Epithelial cell of umbilical artery (primary cell): ENCODE results near the gene GNAI3. TPM values are rescaled to one million over a fixed set of nuclear protein-coding genes. Genes with fewer than 3 reads are reported as not detected.

Source experiments
- total RNA-seq: library from RNA; depleted of rRNA; stranded (reverse); fragments of >200 nt; gene quantifications from 2 replicates; pipeline ENCODE4 v1.2.3, GENCODE V29; 2014

GNAI3 gene
- 19.2 and 21.9 TPM in 2 replicates for total RNA-seq

GRCh38 chr1:109548321-109549267 lies at the start of gene GNAI3:
Gene GNAI3 (plus strand): TSS chr1:109548615. CDS start chr1:109548721, 106 bp downstream.

GRCh38 chr1:109509176-109510134 lies 39.0 kb upstream of the GNAI3 start, which contains the start of gene AMIGO1:
Gene AMIGO1 (minus strand): TSS chr1:109509727. CDS start chr1:109508912, 815 bp downstream.

DNA sequence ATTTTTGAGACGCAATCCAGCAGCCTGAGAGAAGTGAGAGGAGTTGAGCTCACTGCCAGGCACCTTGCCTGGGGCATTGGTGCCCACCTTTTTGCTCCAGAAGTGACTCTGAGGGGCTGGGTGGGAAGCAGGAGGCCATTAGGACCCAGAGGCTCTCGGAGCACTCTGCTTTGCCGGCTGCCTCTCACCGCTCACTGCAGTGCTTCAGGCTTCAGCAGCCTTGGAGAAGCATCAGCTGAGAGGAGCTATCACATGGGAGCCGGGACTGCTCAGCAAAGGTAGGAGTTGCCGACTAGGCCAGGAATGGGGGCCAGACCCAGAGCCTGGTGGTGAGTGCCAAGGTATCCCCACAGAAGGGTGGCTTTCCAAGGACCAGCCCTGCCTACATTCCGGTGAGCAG lies 8.7 kb upstream of the GNAI3 start, which contains the start of gene GPR61:
Gene GPR61 (plus strand): TSS at position 197 of the 400 bp plus-strand sequence. CDS start 3,151 bp downstream, outside the sequence.

DNA sequence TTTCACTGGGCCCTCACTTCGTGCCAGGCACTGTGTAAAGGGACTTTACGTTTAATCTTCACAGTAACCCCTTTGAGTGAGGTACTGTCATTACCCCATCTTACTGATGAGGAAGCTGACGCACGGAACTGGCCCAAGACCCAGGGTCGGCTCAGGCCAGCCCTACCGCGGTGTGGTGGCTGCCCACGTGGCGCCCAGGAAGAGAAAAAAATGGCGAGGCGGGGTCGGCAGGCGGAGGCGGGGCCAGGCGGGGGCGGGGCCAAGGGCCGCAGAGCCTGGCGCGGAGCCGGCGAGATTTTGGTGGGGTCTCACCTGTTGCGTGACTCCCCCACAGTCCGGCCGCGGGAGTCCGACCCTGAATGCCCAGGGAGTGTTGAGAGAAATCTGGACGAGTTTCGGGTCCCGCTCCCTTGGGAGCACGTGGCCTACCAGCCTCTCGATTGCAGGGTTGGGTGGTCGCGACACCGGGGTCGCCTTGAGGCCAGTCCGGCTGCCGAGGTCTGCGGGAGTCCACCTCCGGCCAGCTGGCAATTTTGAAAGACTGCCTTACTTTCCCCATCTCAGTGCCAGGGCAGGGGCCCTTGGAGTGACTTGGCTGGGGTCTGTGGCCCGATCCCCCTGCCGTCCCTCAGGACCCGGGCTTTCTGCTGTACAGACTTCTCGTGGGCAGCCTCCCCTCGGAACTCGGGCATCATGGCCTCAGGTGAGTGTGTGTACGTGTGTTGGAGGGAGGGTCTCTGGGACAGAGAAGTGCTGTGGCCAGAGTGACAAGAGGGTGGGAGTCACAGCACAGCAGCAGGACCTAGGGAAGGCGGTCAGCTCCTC lies 71.4 kb downstream of the GNAI3 start, which contains the start of the genes AMPD2 and GNAT2:
Gene AMPD2 (plus strand): TSS at position 262 of the 825 bp plus-strand sequence. CDS start 1,339 bp downstream, outside the sequence.
Gene GNAT2 (minus strand): TSS at position 41 of the 825 bp plus-strand sequence. CDS start 6,746 bp downstream, outside the sequence.

DNA sequence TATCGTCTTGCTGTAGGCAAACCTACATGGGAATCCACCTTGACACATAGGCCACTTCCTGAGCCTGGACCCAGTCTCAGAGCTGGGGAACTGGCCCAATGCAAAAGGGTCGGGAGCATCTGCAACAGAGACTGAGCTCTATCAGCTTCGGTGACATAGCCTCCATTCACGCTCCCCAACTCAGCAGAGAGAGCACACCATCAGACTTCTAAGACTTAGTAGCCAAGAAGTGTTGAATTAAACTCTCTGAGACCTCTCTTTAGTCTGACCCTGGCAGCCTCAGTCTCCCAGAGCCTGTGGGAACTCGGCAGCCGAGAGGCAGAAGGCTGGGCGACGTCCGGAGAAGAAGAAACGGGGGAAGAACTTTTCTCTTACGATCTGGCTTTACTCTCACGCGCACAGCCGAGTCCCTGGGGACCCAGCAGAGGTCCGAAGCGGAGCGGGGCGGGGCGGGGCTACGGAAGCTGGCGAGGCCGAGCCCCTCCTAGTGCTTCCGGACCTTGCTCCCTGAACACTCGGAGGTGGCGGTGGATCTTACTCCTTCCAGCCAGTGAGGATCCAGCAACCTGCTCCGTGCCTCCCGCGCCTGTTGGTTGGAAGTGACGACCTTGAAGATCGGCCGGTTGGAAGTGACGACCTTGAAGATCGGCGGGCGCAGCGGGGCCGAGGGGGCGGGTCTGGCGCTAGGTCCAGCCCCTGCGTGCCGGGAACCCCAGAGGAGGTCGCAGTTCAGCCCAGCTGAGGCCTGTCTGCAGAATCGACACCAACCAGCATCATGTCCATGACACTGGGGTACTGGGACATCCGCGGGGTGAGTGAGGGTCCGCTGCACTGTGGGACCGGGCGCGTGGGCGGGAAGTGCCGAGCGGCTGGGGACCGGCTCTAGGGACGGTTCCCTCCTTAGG lies 107.5 kb downstream of the GNAI3 start, which contains the start of gene GSTM4:
Gene GSTM4 (plus strand): TSS at position 485 of the 905 bp plus-strand sequence. CDS start 291 bp downstream, at position 776.

DNA sequence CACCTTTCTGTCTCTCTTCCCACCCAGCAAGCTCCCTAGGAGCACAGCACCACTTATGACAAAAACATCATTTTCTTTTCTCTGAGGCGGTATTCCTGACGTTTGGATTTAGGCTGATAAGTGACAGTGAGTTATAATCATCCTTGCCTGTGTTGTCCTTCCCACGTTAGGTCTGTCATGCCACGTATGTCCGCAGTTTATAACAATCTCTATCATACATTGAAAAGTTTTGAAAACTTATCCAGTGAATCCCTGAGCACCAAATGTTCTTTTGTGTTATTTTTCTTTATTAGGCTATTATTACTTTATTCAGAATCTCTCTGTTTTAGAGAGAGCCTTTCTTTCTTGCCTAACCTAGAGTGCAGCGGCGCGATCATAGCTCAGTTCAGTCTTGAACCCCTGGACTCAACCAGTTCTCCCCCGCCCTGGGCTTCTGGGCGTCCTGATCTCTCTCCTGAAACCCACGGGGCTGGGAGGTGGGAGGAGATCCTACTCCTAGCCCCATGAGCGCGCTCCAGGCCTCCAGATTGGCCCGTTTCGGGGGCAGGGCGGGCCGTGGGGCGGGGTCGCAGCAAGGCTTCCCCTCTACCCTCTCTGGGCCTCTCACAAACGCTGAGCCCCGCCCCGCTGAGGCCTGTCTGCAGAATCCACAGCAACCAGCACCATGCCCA lies 119.2 kb downstream of the GNAI3 start, which contains the start of gene GSTM2:
Gene GSTM2 (plus strand): TSS at position 606 of the 671 bp plus-strand sequence. CDS start 59 bp downstream, at position 665.

Other genes with a start within 250 kb of the GNAI3 start
- not detected in 2 replicates for gene MYBPHL, start 241.6 kb upstream of the GNAI3 start, total RNA-seq
- 15.3 and 19.6 TPM in 2 replicates for gene SORT1, start 150.7 kb upstream of the GNAI3 start, total RNA-seq
- 79.8 and 93.9 TPM in 2 replicates for gene PSMA5, start 122.2 kb upstream of the GNAI3 start, total RNA-seq
- gene SYPL2, start 82.1 kb upstream of the GNAI3 start, total RNA-seq = not detected in 2 replicates
- gene ATXN7L2, start 64.7 kb upstream of the GNAI3 start, total RNA-seq = 1.9 and 2.1 TPM in 2 replicates
- 3.3 and 4.5 TPM in 2 replicates for gene CYB561D1, start 54.5 kb upstream of the GNAI3 start, total RNA-seq
- gene AMIGO1, start 38.9 kb upstream of the GNAI3 start, total RNA-seq = 0.65 and 0.76 TPM in 2 replicates
- gene GPR61, start 8.7 kb upstream of the GNAI3 start, total RNA-seq = not detected in 2 replicates
- 0.32 TPM in 1 of 2 replicates, not detected in the other for gene GNAT2, start 71.0 kb downstream of the GNAI3 start, total RNA-seq
- 41.3 and 51.7 TPM in 2 replicates for gene AMPD2, start 71.2 kb downstream of the GNAI3 start, total RNA-seq
- gene GSTM4, start 107.5 kb downstream of the GNAI3 start, total RNA-seq = 1.5 and 2.3 TPM in 2 replicates
- 0.32 and 4.3 TPM in 2 replicates for gene GSTM2, start 119.4 kb downstream of the GNAI3 start, total RNA-seq
- 0.32 and 2.6 TPM in 2 replicates for gene GSTM1, start 139.2 kb downstream of the GNAI3 start, total RNA-seq
- 0.65 and 0.76 TPM in 2 replicates for gene GSTM5, start 163.6 kb downstream of the GNAI3 start, total RNA-seq
- gene GSTM3, start 192.4 kb downstream of the GNAI3 start, total RNA-seq = 24.6 and 38.7 TPM in 2 replicates
- not detected in 2 replicates for gene EPS8L3, start 215.3 kb downstream of the GNAI3 start, total RNA-seq